Colonic mucosa (tissue), 4 donors: Measurements from ENCODE around the gene FAM222B. TPM values are rescaled to one million over a fixed set of nuclear protein-coding genes. Genes with fewer than 3 reads are reported as not detected.

Experiments used
- DNase-seq: peaks from one replicate; pipeline ENCODE4 v3.0.0-alpha.2; 2020
- H3K27ac ChIP-seq: fragments of 200-600 bp; one replicate; pipeline ENCODE4 v1.8.0; 2021
- H3K27me3 ChIP-seq: fragments of 200-600 bp; one replicate; pipeline ENCODE4 v1.8.0; 2021
- H3K36me3 ChIP-seq: fragments of 200-600 bp; one replicate; pipeline ENCODE4 v1.8.0; 2021
- H3K4me1 ChIP-seq: fragments of 200-600 bp; one replicate; pipeline ENCODE4 v1.8.0; 2021; ENCODE audit warnings: mild to moderate bottlenecking
- H3K4me3 ChIP-seq: fragments of 200-600 bp; one replicate; pipeline ENCODE4 v1.8.0; 2021
- H3K9ac ChIP-seq, 2 donors: one replicate each; pipeline ENCODE4 v1.7.0; 2013; ENCODE audit warnings: control low read depth in 2 of 2, low read depth in 2 of 2, low read length in 2 of 2
- H3K9me3 ChIP-seq: fragments of 200-600 bp; one replicate; pipeline ENCODE4 v1.8.0; 2021
- intact Hi-C: fragments of 100-400 bp; cut with DNase I; formaldehyde crosslinking; loops from one replicate; pipeline ENCODE4 v1.14.1; 2022
- microRNA-seq: library from miRNA; unstranded; fragments of <30 nt; microRNA quantifications from one replicate; pipeline ENCODE4, GENCODE V29; 2019
- total RNA-seq, 2 donors: library from RNA; stranded (reverse); fragmentation: NEBNext Ultra II Directional in 1 of 2; extraction: Animal tissue kit (Norgen Biotek cat#: 25700) in 1 of 2; gene quantifications; one replicate each; pipeline ENCODE4 v1.2.1, GENCODE V29; 2021
- TF ChIP-seq, protein P1 (sequence below): fragments of 200-600 bp; IDR thresholded peaks from one replicate; pipeline ENCODE4 v1.8.0; 2022; ENCODE audit warnings: antibody characterized with exemption, mild to moderate bottlenecking
- donor health status: healthy.
- donor health status: DM: no; HTN: no; CAD: no.
- donor health status: DM: no; HTN: no; CAD: no.

Gene FAM222B
- total RNA-seq, 2 donors from 2014 or later: 27.9 to 35.4 TPM

DNA sequence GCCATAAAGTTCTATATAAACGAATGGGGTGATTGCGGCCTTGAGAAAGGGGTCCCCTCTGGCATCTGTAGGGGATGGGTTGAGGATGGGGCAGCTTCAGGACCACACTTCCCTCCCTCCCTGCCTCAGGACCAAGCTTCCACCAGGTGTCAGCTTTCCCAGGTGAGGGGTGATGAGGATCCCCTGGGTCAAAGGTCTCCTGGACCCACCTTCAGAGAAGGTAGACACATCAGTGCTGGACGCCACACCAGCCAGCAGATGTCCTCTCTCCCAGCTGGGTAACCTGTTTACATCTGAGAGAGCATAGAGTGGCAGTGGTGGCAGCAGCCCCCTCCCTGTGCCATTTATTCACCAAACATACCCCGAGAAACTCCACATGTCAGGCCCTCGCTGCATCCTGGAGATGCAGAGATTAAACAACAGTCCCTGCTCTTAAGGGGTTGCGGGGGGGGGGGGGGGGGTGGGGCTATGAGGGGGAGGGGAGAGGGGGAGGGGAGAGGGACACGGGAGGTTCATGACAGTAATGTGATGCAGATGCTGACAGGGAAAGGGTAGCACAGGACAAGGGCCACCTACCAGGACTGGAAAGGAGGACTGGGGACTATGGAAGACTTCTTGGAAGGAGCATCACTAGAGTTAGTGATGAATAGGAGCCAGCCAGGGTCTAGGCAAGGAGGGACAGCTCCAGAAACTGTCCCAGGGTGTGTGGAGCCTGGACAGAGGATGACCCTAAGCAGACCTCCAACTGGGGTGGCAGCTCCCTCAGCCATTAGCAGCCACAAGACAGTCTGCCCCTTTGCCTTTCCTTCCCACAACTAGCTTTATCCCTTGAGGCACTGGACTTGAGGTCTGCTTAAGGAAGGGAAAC is 135.9 kb downstream of the FAM222B start:
- Histone ChIP-seq H3K4me1 (no peaks in the 10 kb centered on the region), H3K36me3 (peaks cover under 1% of the 10 kb centered on the region), H3K9ac (no peak overlapping the region), H3K9me3 (no peaks in the 10 kb centered on the region), H3K27me3 (no peaks in the 10 kb centered on the region), H3K27ac (no peak overlapping the region), H3K4me3 (no peak overlapping the region)
- TF ChIP-seq, protein P1, sequence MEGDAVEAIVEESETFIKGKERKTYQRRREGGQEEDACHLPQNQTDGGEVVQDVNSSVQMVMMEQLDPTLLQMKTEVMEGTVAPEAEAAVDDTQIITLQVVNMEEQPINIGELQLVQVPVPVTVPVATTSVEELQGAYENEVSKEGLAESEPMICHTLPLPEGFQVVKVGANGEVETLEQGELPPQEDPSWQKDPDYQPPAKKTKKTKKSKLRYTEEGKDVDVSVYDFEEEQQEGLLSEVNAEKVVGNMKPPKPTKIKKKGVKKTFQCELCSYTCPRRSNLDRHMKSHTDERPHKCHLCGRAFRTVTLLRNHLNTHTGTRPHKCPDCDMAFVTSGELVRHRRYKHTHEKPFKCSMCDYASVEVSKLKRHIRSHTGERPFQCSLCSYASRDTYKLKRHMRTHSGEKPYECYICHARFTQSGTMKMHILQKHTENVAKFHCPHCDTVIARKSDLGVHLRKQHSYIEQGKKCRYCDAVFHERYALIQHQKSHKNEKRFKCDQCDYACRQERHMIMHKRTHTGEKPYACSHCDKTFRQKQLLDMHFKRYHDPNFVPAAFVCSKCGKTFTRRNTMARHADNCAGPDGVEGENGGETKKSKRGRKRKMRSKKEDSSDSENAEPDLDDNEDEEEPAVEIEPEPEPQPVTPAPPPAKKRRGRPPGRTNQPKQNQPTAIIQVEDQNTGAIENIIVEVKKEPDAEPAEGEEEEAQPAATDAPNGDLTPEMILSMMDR: no peak
- DNase-seq: no peak
- intact Hi-C loops: no loop called here

Small RNA genes lying within 50 kb of the gene (microRNA-seq; reads per million reads assigned to microRNA genes)
- not detected for gene MIR451B

Other genes starting within 250 kb of the FAM222B start
- gene SPAG5, start 243.8 kb downstream of the FAM222B start, total RNA-seq: 10 to 100 TPM; 25.6 to 81.8 TPM
- 10 to 100 TPM in 1 of 2 donors, 1 to 10 TPM in 1; 3.2 to 16.2 TPM for gene RSKR, start 228.6 kb downstream of the FAM222B start, total RNA-seq
- 100 to 1,000 TPM; 114 to 202 TPM for gene BLTP2, start 197.6 kb downstream of the FAM222B start, total RNA-seq
- gene SDF2, start 180.9 kb downstream of the FAM222B start, total RNA-seq: 10 to 100 TPM; 50.7 to 56.4 TPM
- gene SUPT6H, start 180.6 kb downstream of the FAM222B start, total RNA-seq: 10 to 100 TPM; 40.1 to 47.1 TPM
- 1 to 10 TPM; 1.0 to 2.5 TPM for gene PROCA1, start 130.9 kb downstream of the FAM222B start, total RNA-seq
- gene RAB34, start 124.9 kb downstream of the FAM222B start, total RNA-seq: 10 to 100 TPM in 1 of 2 donors, 1 to 10 TPM in 1; 6.2 to 14.0 TPM
- gene RPL23A, start 122.8 kb downstream of the FAM222B start, total RNA-seq: 1,000 to 10,000 TPM; 1,201 to 1,388 TPM
- gene TLCD1, start 116.6 kb downstream of the FAM222B start, total RNA-seq: 10 to 100 TPM in 1 of 2 donors, 1 to 10 TPM in 1; 5.7 to 20.4 TPM
- gene NEK8, start 114.0 kb downstream of the FAM222B start, total RNA-seq: 1 to 10 TPM; 3.0 to 6.7 TPM
- 100 to 1,000 TPM in 1 of 2 donors, 10 to 100 TPM in 1; 92.1 to 128 TPM for gene TRAF4, start 98.8 kb downstream of the FAM222B start, total RNA-seq
- gene ERAL1, start 12.2 kb upstream of the FAM222B start, total RNA-seq: 10 to 100 TPM; 34.7 to 72.0 TPM
- 100 to 1,000 TPM in 1 of 2 donors, 10 to 100 TPM in 1; 92.1 to 125 TPM for gene FLOT2, start 54.9 kb upstream of the FAM222B start, total RNA-seq
- 10 to 100 TPM in 1 of 2 donors, 1 to 10 TPM in 1; 8.7 to 22.8 TPM for gene DHRS13, start 60.3 kb upstream of the FAM222B start, total RNA-seq
- gene PHF12, start 108.7 kb upstream of the FAM222B start, total RNA-seq: 10 to 100 TPM; 37.7 to 42.2 TPM
- gene SEZ6, start 163.2 kb upstream of the FAM222B start, total RNA-seq: under 1 TPM in 1 of 2 donors, not detected in 1; 0.37 TPM
- gene PIPOX, start 200.4 kb upstream of the FAM222B start, total RNA-seq: 1 to 10 TPM in 1 of 2 donors, under 1 TPM in 1; 0.90 to 1.4 TPM